HUES6 (cell line): ENCODE results near the gene APOL4.
"Not testable (repeated sequence)": the region's sequence is repeated elsewhere in the genome, so short reads cannot be mapped to it uniquely, and the experiment has no call there.

ENCODE experiments used
- H3K27ac ChIP-seq: 2 replicates; pipeline ENCODE4 v1.7.0; 2013; ENCODE audit warnings: low read depth, mild to moderate bottlenecking, low read length, inconsistent platforms
- H3K27me3 ChIP-seq: 2 replicates; pipeline ENCODE4 v1.6.1; 2013; ENCODE audit warnings: low read length; ENCODE audit not compliant: control insufficient read depth, insufficient read depth
- H3K36me3 ChIP-seq: 2 replicates; pipeline ENCODE4 v1.6.1; 2013; ENCODE audit warnings: low read length; ENCODE audit not compliant: control insufficient read depth, insufficient read depth
- H3K4me1 ChIP-seq: 2 replicates; pipeline ENCODE4 v1.6.1; 2013; ENCODE audit warnings: low read length; ENCODE audit not compliant: control insufficient read depth, insufficient read depth
- H3K4me3 ChIP-seq: 2 replicates; pipeline ENCODE4 v1.5.1; 2013; ENCODE audit warnings: low read depth, low read length
- H3K9ac ChIP-seq: one replicate; pipeline ENCODE4 v1.6.1; 2013; ENCODE audit warnings: mild to moderate bottlenecking, low read length
- H3K9me3 ChIP-seq: 2 replicates; pipeline ENCODE4 v1.6.1; 2013; ENCODE audit warnings: low read depth, low read length; ENCODE audit not compliant: control insufficient read depth, insufficient read depth

APOL4 gene

GRCh38 chr22:36194971-36195370 lies 6.6 kb downstream of the APOL4 start:
- Histone ChIP-seq H3K4me1 (peaks cover 18% of the 10 kb centered on the region), H3K4me3 (no peak overlapping the region), H3K9ac (no peak overlapping the region), H3K27ac (no peak overlapping the region), H3K9me3 (peaks cover 10% of the 10 kb centered on the region; the same call in 1 of the 2 replicates), H3K36me3 (no peaks in the 10 kb centered on the region), H3K27me3 (no peaks in the 10 kb centered on the region)

- H3K36me3 ChIP-seq = no peaks in the 10 kb centered on the region
- H3K27ac ChIP-seq = no peak overlapping the region
- peaks cover 10% of the 10 kb centered on the region; the same call in 1 of the 2 replicates for H3K9me3 ChIP-seq
- peaks cover 23% of the 10 kb centered on the region for H3K4me1 ChIP-seq
- no peak overlapping the region for H3K4me3 ChIP-seq
- H3K27me3 ChIP-seq = no peaks in the 10 kb centered on the region
- H3K9ac ChIP-seq = no peak overlapping the region
These were observed 7.2 kb downstream of the APOL4 start for GRCh38 chr22:36194385-36194784.

- H3K27ac ChIP-seq = no peak overlapping the region
- peaks cover 23% of the 10 kb centered on the region for H3K4me1 ChIP-seq
- peaks cover 10% of the 10 kb centered on the region; the same call in 1 of the 2 replicates for H3K9me3 ChIP-seq
- no peak overlapping the region for H3K9ac ChIP-seq
- no peaks in the 10 kb centered on the region for H3K36me3 ChIP-seq
- H3K27me3 ChIP-seq = no peaks in the 10 kb centered on the region
- no peak overlapping the region for H3K4me3 ChIP-seq
These were observed 8.0 kb downstream of the APOL4 start for GRCh38 chr22:36193577-36193976.

- H3K4me3 ChIP-seq = no peak overlapping the region
- no peaks in the 10 kb centered on the region for H3K27me3 ChIP-seq
- no peaks in the 10 kb centered on the region for H3K36me3 ChIP-seq
- peaks cover 10% of the 10 kb centered on the region; the same call in 1 of the 2 replicates for H3K9me3 ChIP-seq
- peaks cover 23% of the 10 kb centered on the region for H3K4me1 ChIP-seq
- no peak overlapping the region for H3K9ac ChIP-seq
- H3K27ac ChIP-seq = no peak overlapping the region
These were observed 8.4 kb downstream of the APOL4 start for GRCh38 chr22:36193171-36193570.

GRCh38 chr22:36192542-36192941 lies 9.1 kb downstream of the APOL4 start:
- H3K9me3 ChIP-seq = peaks cover 10% of the 10 kb centered on the region; the same call in 1 of the 2 replicates
- no peak overlapping the region for H3K4me3 ChIP-seq
- no peak overlapping the region for H3K9ac ChIP-seq
- H3K27ac ChIP-seq = no peak overlapping the region
- H3K27me3 ChIP-seq = no peaks in the 10 kb centered on the region
- H3K4me1 ChIP-seq = peaks cover 17% of the 10 kb centered on the region
- no peaks in the 10 kb centered on the region for H3K36me3 ChIP-seq

GRCh38 chr22:36191106-36191836 lies 10.3 kb downstream of the APOL4 start:
- H3K27me3 ChIP-seq = no peaks in the 10 kb centered on the region

GRCh38 chr22:36187862-36188261 lies 13.7 kb downstream of the APOL4 start:
- H3K36me3 ChIP-seq, H3K27ac ChIP-seq, H3K27me3 ChIP-seq, H3K4me3 ChIP-seq, H3K9me3 ChIP-seq, H3K9ac ChIP-seq: not testable (repeated sequence)
- H3K4me1 ChIP-seq = peaks cover 14% of the 10 kb centered on the region

More at GRCh38 chr22:36191106-36191836, 10.3 kb downstream of the APOL4 start:
- H3K36me3 ChIP-seq = no peaks in the 10 kb centered on the region
- H3K9me3 ChIP-seq = peaks cover 10% of the 10 kb centered on the region; the same call in 1 of the 2 replicates
- H3K4me1 ChIP-seq = peaks cover 5% of the 10 kb centered on the region
- H3K9ac ChIP-seq = no peak overlapping the region
- H3K4me3 ChIP-seq = no peak overlapping the region
- H3K27ac ChIP-seq = no peak overlapping the region

- no peaks in the 10 kb centered on the region; the same call in 1 of the 2 replicates for H3K27me3 ChIP-seq
- no peaks in the 10 kb centered on the region for H3K36me3 ChIP-seq
- no peak overlapping the region for H3K4me3 ChIP-seq
- H3K9me3 ChIP-seq = peaks cover 2% of the 10 kb centered on the region; the same call in 1 of the 2 replicates
- H3K27ac ChIP-seq = no peak overlapping the region
- H3K4me1 ChIP-seq = peaks cover 14% of the 10 kb centered on the region
- no peak overlapping the region for H3K9ac ChIP-seq
These were observed 15.6 kb downstream of the APOL4 start for GRCh38 chr22:36185828-36186624.

- no peak overlapping the region for H3K27ac ChIP-seq
- H3K4me1 ChIP-seq = peaks cover 10% of the 10 kb centered on the region
- no peaks in the 10 kb centered on the region for H3K36me3 ChIP-seq
- H3K4me3 ChIP-seq = no peak overlapping the region
- H3K9ac ChIP-seq = no peak overlapping the region
- H3K27me3 ChIP-seq = no peaks in the 10 kb centered on the region; the same call in 1 of the 2 replicates
- H3K9me3 ChIP-seq = no peaks in the 10 kb centered on the region
These were observed 17.1 kb downstream of the APOL4 start for GRCh38 chr22:36184433-36185025.

GRCh38 chr22:36183446-36183845 lies 18.2 kb downstream of the APOL4 start:
- no peak overlapping the region for H3K27ac ChIP-seq
- H3K4me1 ChIP-seq = peaks cover 9% of the 10 kb centered on the region
- H3K27me3 ChIP-seq = no peaks in the 10 kb centered on the region; the same call in 1 of the 2 replicates
- H3K4me3 ChIP-seq = no peak overlapping the region
- no peaks in the 10 kb centered on the region for H3K9me3 ChIP-seq
- no peak overlapping the region for H3K9ac ChIP-seq
- no peaks in the 10 kb centered on the region for H3K36me3 ChIP-seq

GRCh38 chr22:36182857-36183256 lies 18.8 kb downstream of the APOL4 start:
- Histone ChIP-seq H3K9me3 (no peaks in the 10 kb centered on the region), H3K4me1 (peaks cover 9% of the 10 kb centered on the region), H3K9ac (no peak overlapping the region)

More at GRCh38 chr22:36182857-36183256, 18.8 kb downstream of the APOL4 start:
- no peaks in the 10 kb centered on the region for H3K36me3 ChIP-seq
- H3K27me3 ChIP-seq = no peaks in the 10 kb centered on the region; the same call in 1 of the 2 replicates
- no peak overlapping the region for H3K27ac ChIP-seq
- H3K4me3 ChIP-seq = no peak overlapping the region
